HG03060 (cell line): ENCODE results near the gene FBN3.

ENCODE experiments used
- ATAC-seq: cut with Tn5 transposase; IDR thresholded peaks from one replicate; pipeline ENCODE4 v1.9.1; 2021; ENCODE audit warnings: low read depth, moderate number of reproducible peaks; ENCODE audit not compliant: unreplicated experiment

Gene FBN3

GRCh38 chr19:8148410-8149260 is 757 bp downstream of the FBN3 start:
- ATAC-seq = no peak

GRCh38 chr19:8148088-8148409 is 1.3 kb downstream of the FBN3 start:
- no peak for ATAC-seq

- ATAC-seq = no peak
Observed at GRCh38 chr19:8147582-8147978, 1.8 kb downstream of the FBN3 start.

- ATAC-seq = no peak
Observed at GRCh38 chr19:8146877-8147581, 2.4 kb downstream of the FBN3 start.

GRCh38 chr19:8144273-8144995 is 5.0 kb downstream of the FBN3 start:
- no peak for ATAC-seq

- no peak for ATAC-seq
Observed at GRCh38 chr19:8143041-8143440, 6.4 kb downstream of the FBN3 start.

GRCh38 chr19:8142513-8142900 is 6.9 kb downstream of the FBN3 start:
- ATAC-seq = no peak

- ATAC-seq = no peak
Observed at GRCh38 chr19:8141726-8142512, 7.5 kb downstream of the FBN3 start.

- ATAC-seq = no peak
Observed at GRCh38 chr19:8138201-8138600, 11.2 kb downstream of the FBN3 start.

- no peak for ATAC-seq
Observed at GRCh38 chr19:8137425-8137824, 12.0 kb downstream of the FBN3 start.

- ATAC-seq = no peak
Observed at GRCh38 chr19:8135946-8136618, 13.3 kb downstream of the FBN3 start.

GRCh38 chr19:8132858-8133458 is 16.4 kb downstream of the FBN3 start:
- ATAC-seq = no peak

- ATAC-seq = no peak
Observed at GRCh38 chr19:8131517-8131916, 17.9 kb downstream of the FBN3 start.

GRCh38 chr19:8129061-8129618 is 20.3 kb downstream of the FBN3 start:
- no peak for ATAC-seq

- ATAC-seq = no peak
Observed at GRCh38 chr19:8128551-8128950, 20.8 kb downstream of the FBN3 start.

GRCh38 chr19:8127311-8127710 is 22.1 kb downstream of the FBN3 start:
- no peak for ATAC-seq

- ATAC-seq = no peak
Observed at GRCh38 chr19:8126511-8126910, 22.9 kb downstream of the FBN3 start.

- ATAC-seq = no peak
Observed at GRCh38 chr19:8126008-8126407, 23.4 kb downstream of the FBN3 start.

GRCh38 chr19:8123683-8124082 is 25.7 kb downstream of the FBN3 start:
- no peak for ATAC-seq
